PC-3 (cell line): ENCODE data around the gene MINK1. TPM values are rescaled to one million over a fixed set of nuclear protein-coding genes. Genes with fewer than 3 reads are reported as not detected.

Experiments used
- ATAC-seq: fragments of 200-7000 bp; cut with Tn5 transposase; 2 replicates; pipeline ENCODE4 v1.9.1; 2020; ENCODE audit warnings: mild to moderate bottlenecking, moderate library complexity
- BruUV-seq: library from RNA; stranded (reverse); fragments of 400-500 nt; replicated peaks from 2 replicates; lab custom pipeline; 2021; lab: Mats Ljungman, UMichigan
- CTCF ChIA-PET: fragments of 300-600 bp; sonication (Branson Sonifier 250); formaldehyde crosslinking; loops from one replicate; lab custom pipeline; 2022; ENCODE audit warnings: antibody characterized with exemption; lab: Charles Lee
- POLR2A ChIA-PET: fragments of 300-600 bp; sonication (Branson Sonifier 250); formaldehyde crosslinking; loops from one replicate; lab custom pipeline; 2022; ENCODE audit warnings: antibody characterized with exemption; ENCODE audit not compliant: unreplicated experiment; lab: Charles Lee
- DNase-seq: peaks from one replicate; pipeline ENCODE4 v3.0.0-alpha.2; 2015
- H2AFZ ChIP-seq: fragments of 300-600 bp; sonication (generic); 2 replicates; pipeline ENCODE4 v1.6.0; 2016; ENCODE audit warnings: antibody characterized with exemption, low read length
- H3F3A ChIP-seq: fragments of 300-600 bp; sonication (generic); one replicate; pipeline ENCODE4 v1.6.0; 2017; ENCODE audit warnings: antibody characterized with exemption, low read length, control low read depth, mild to moderate bottlenecking; ENCODE audit not compliant: unreplicated experiment
- H3K27ac ChIP-seq: fragments of 300-600 bp; sonication (generic); 2 replicates; pipeline ENCODE4 v1.5.1; 2016; ENCODE audit warnings: mild to moderate bottlenecking, low read length
- H3K27me3 ChIP-seq: fragments of 300-600 bp; sonication (generic); 2 replicates; pipeline ENCODE4 v1.6.1; 2016; ENCODE audit warnings: low read length, mixed read lengths
- H3K36me3 ChIP-seq: fragments of 300-600 bp; sonication (generic); 2 replicates; pipeline ENCODE4 v1.6.1; 2016; ENCODE audit warnings: low read depth, mixed run types, low read length, mixed read lengths
- H3K4me1 ChIP-seq: fragments of 300-600 bp; sonication (generic); 2 replicates; pipeline ENCODE4 v1.5.1; 2016; ENCODE audit warnings: low read length; ENCODE audit not compliant: insufficient read depth
- H3K4me2 ChIP-seq: fragments of 300-600 bp; sonication (generic); 2 replicates; pipeline ENCODE4 v1.6.0; 2016; ENCODE audit warnings: low read length
- H3K4me3 ChIP-seq: fragments of 300-600 bp; sonication (generic); 2 replicates; pipeline ENCODE4 v1.5.1; 2016; ENCODE audit warnings: mild to moderate bottlenecking, low read length, mixed read lengths
- H3K79me2 ChIP-seq: fragments of 300-600 bp; sonication (generic); 2 replicates; pipeline ENCODE4 v1.6.1; 2017; ENCODE audit warnings: low read length, mixed read lengths
- H3K9ac ChIP-seq: fragments of 300-600 bp; sonication (generic); 2 replicates; pipeline ENCODE4 v1.6.0; 2016; ENCODE audit warnings: mild to moderate bottlenecking, low read length
- H3K9me2 ChIP-seq: fragments of 300-600 bp; sonication (generic); replicated peaks from 2 replicates; pipeline ENCODE4 v1.6.1; 2016; ENCODE audit warnings: mixed run types, low read length, mixed read lengths
- H3K9me3 ChIP-seq: fragments of 300-600 bp; sonication (generic); 2 replicates; pipeline ENCODE4 v1.6.1; 2016; ENCODE audit warnings: low read length, mixed read lengths
- H4K20me1 ChIP-seq: fragments of 300-600 bp; sonication (generic); 2 replicates; pipeline ENCODE4 v1.6.1; 2016; ENCODE audit warnings: low read length, mixed read lengths
- EZH2 ChIP-seq: fragments of 300-600 bp; sonication (generic); IDR thresholded peaks from one replicate; pipeline ENCODE4 v1.6.1; 2017; ENCODE audit warnings: antibody characterized with exemption, mild to moderate bottlenecking, low read length; ENCODE audit not compliant: unreplicated experiment
- EZH2phosphoT487 ChIP-seq: fragments of 300-600 bp; sonication (generic); IDR thresholded peaks from 2 replicates; pipeline ENCODE4 v1.6.1; 2018; ENCODE audit warnings: mild to moderate bottlenecking, antibody characterized with exemption, low read length, borderline replicate concordance
- intact Hi-C: fragments of 100-400 bp; cut with micrococcal nuclease; formaldehyde crosslinking; loops from 2 replicates; pipeline ENCODE4 v1.9.0; 2023
- total RNA-seq: library from RNA; depleted of rRNA; stranded (reverse); fragments of >200 nt; gene quantifications from 2 replicates; pipeline ENCODE4 v1.2.3, GENCODE V29; 2014
- TF ChIP-seq, protein P1 (sequence below): fragments of 300-600 bp; sonication (generic); conservative IDR thresholded peaks from 2 replicates; pipeline ENCODE4 v1.5.1; 2017; ENCODE audit warnings: antibody characterized with exemption, low read depth, mild to moderate bottlenecking, low read length

MINK1 gene
- total RNA-seq, 1 experiment from 2014 or later = 44.5 TPM

DNA sequence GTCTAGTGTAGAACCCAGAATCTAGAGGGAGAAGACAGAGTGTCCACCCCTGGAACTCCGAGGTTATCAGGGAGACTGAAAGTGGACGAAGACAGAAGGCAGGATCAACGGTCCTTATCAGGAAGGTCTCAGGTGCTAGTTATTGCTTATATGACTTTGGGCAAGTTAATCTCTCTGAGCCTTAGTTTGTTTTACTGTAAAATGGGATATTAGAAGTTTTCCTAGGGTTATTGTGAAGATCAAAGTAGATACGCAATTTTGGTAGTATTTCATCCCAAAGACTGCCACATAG, 108.1 kb downstream of the MINK1 start:
- Histone ChIP-seq H3K9ac (peak overlapping the region; percentile 98), H3K4me3 (peak overlapping the region; percentile 91), H3K27me3 (no peaks in the 10 kb centered on the region), H3K9me2 (no peaks in the 10 kb centered on the region), H3K4me1 (peaks cover 37% of the 10 kb centered on the region), H3F3A (no peaks in the 10 kb centered on the region), H3K36me3 (peaks cover 28% of the 10 kb centered on the region; the same call in 1 of the 2 replicates), H4K20me1 (peaks cover 17% of the 10 kb centered on the region), H3K27ac (no peak overlapping the region), H2AFZ (no peak overlapping the region), H3K4me2 (peak overlapping the region; percentile 97), H3K9me3 (no peaks in the 10 kb centered on the region), H3K79me2 (peaks cover 78% of the 10 kb centered on the region)
- BruUV-seq = no TSS peak
- DNase-seq (no peak), ATAC-seq (no peak)
- intact Hi-C loops = loop anchor here (5.0 kb wide), 1 partner anchor 34 kb away; no protein-coding TSS in a partner anchor
- ChIA-PET CTCF (no interaction called here), POLR2A (no interaction called here)
- TF ChIP-seq EZH2 (no peak), EZH2phosphoT487 (no peak)
- TF ChIP-seq, protein P1, sequence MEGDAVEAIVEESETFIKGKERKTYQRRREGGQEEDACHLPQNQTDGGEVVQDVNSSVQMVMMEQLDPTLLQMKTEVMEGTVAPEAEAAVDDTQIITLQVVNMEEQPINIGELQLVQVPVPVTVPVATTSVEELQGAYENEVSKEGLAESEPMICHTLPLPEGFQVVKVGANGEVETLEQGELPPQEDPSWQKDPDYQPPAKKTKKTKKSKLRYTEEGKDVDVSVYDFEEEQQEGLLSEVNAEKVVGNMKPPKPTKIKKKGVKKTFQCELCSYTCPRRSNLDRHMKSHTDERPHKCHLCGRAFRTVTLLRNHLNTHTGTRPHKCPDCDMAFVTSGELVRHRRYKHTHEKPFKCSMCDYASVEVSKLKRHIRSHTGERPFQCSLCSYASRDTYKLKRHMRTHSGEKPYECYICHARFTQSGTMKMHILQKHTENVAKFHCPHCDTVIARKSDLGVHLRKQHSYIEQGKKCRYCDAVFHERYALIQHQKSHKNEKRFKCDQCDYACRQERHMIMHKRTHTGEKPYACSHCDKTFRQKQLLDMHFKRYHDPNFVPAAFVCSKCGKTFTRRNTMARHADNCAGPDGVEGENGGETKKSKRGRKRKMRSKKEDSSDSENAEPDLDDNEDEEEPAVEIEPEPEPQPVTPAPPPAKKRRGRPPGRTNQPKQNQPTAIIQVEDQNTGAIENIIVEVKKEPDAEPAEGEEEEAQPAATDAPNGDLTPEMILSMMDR = no peak

GRCh38 chr17:4942760-4943508, 109.8 kb downstream of the MINK1 start:
- H3K9ac ChIP-seq = no peak overlapping the region
- ChIA-PET CTCF (no interaction called here), POLR2A (no interaction called here)
- H3K9me2 ChIP-seq = no peaks in the 10 kb centered on the region
- H3K79me2 ChIP-seq = peaks cover 92% of the 10 kb centered on the region
- intact Hi-C loops = loop anchor here (5.0 kb wide), 1 partner anchor 36 kb away; no protein-coding TSS in a partner anchor
- TF ChIP-seq EZH2phosphoT487 = no peak
- TF ChIP-seq, protein P1 = no peak
- TF ChIP-seq EZH2 = no peak
- no peak overlapping the region for H3K4me3 ChIP-seq
- H3F3A ChIP-seq = no peaks in the 10 kb centered on the region
- no peak for DNase-seq
- peaks cover 26% of the 10 kb centered on the region for H4K20me1 ChIP-seq
- ATAC-seq = no peak
- peaks cover 38% of the 10 kb centered on the region for H3K4me1 ChIP-seq
- peaks cover 29% of the 10 kb centered on the region for H3K36me3 ChIP-seq
- no peak overlapping the region for H3K4me2 ChIP-seq
- H3K27me3 ChIP-seq = no peaks in the 10 kb centered on the region
- no TSS peak for BruUV-seq
- H3K27ac ChIP-seq = no peak overlapping the region
- H2AFZ ChIP-seq = no peak overlapping the region
- H3K9me3 ChIP-seq = no peaks in the 10 kb centered on the region

- POLR2A ChIA-PET = no interaction called here
Measured at GRCh38 chr17:4944163-4944553, 111.0 kb downstream of the MINK1 start.

More at GRCh38 chr17:4944163-4944553, 111.0 kb downstream of the MINK1 start:
- intact Hi-C loops = loop anchor here (5.0 kb wide), 1 partner anchor 37 kb away; no protein-coding TSS in a partner anchor
- H3K9me3 ChIP-seq = no peaks in the 10 kb centered on the region
- H3K36me3 ChIP-seq = peaks cover 28% of the 10 kb centered on the region
- BruUV-seq = no TSS peak
- H4K20me1 ChIP-seq = peaks cover 26% of the 10 kb centered on the region
- no peaks in the 10 kb centered on the region for H3F3A ChIP-seq
- H2AFZ ChIP-seq = no peak overlapping the region
- no peaks in the 10 kb centered on the region for H3K27me3 ChIP-seq
- peak overlapping the region; percentile 70; the same call in 1 of the 2 replicates for H3K4me2 ChIP-seq
- CTCF ChIA-PET = no interaction called here
- H3K4me3 ChIP-seq = no peak overlapping the region
- peaks cover 87% of the 10 kb centered on the region for H3K79me2 ChIP-seq
- ATAC-seq (no peak), DNase-seq (no peak)
- peaks cover 29% of the 10 kb centered on the region for H3K4me1 ChIP-seq
- TF ChIP-seq EZH2phosphoT487 = no peak
- no peak for TF ChIP-seq EZH2
- TF ChIP-seq, protein P1 = no peak
- no peaks in the 10 kb centered on the region for H3K9me2 ChIP-seq
- peak overlapping the region; percentile 74 for H3K27ac ChIP-seq
- no peak overlapping the region for H3K9ac ChIP-seq
